Measurements from ENCODE around the gene CSPG4.
A peak's percentile ranks its signal among the peaks of the same experiment; 100 is the strongest.

CSPG4 gene

GRCh38 chr15:75631935-75632334 lies 80.7 kb downstream of the CSPG4 start:
- no peak for DNase-seq (ENCODE audit: extremely low read depth, low read depth)
- TF ChIP-seq, protein P1, sequence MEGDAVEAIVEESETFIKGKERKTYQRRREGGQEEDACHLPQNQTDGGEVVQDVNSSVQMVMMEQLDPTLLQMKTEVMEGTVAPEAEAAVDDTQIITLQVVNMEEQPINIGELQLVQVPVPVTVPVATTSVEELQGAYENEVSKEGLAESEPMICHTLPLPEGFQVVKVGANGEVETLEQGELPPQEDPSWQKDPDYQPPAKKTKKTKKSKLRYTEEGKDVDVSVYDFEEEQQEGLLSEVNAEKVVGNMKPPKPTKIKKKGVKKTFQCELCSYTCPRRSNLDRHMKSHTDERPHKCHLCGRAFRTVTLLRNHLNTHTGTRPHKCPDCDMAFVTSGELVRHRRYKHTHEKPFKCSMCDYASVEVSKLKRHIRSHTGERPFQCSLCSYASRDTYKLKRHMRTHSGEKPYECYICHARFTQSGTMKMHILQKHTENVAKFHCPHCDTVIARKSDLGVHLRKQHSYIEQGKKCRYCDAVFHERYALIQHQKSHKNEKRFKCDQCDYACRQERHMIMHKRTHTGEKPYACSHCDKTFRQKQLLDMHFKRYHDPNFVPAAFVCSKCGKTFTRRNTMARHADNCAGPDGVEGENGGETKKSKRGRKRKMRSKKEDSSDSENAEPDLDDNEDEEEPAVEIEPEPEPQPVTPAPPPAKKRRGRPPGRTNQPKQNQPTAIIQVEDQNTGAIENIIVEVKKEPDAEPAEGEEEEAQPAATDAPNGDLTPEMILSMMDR (IDR thresholded peaks at IDR 0.05; ENCODE audit: low read depth, low read length, missing control alignments), result no peak
- H3K4me3 ChIP-seq (replicated peaks; ENCODE audit: low read depth, low read length), result no peak overlapping the region

GRCh38 chr15:75625542-75626347 lies 86.9 kb downstream of the CSPG4 start, which contains the start of gene SNUPN:
Gene SNUPN (minus strand): TSS chr15:75625725. CDS start chr15:75621051, 4,674 bp downstream.
- TF ChIP-seq, protein P1 (IDR thresholded peaks at IDR 0.05; ENCODE audit: low read depth, low read length, missing control alignments), result no peak
- peak; percentile 68 for DNase-seq (ENCODE audit: extremely low read depth, low read depth)
- peak within 1 kb of the TSS; percentile 64 for H3K4me3 ChIP-seq (replicated peaks; ENCODE audit: low read depth, low read length)
